GM23338 (cell line): ENCODE results near the gene PPFIBP1.

ENCODE experiments used
- CTCF ChIP-seq, 2 experiments: fragments of 200-600 bp in 1 of 2; sonication (generic) in 1 of 2; conservative IDR thresholded peaks; 2 replicates each; pipeline versions ENCODE4 v1.5.1 to v1.6.1; 2016 to 2017; ENCODE audit warnings: antibody characterized with exemption in 2 of 2, low read depth in 2 of 2, mild to moderate bottlenecking in 2 of 2, moderate library complexity in 1 of 2
- ETS1 ChIP-seq: IDR thresholded peaks from 2 replicates; pipeline ENCODE4 v1.6.1; 2016; ENCODE audit warnings: antibody characterized with exemption
- EZH2 ChIP-seq: fragments of 200-600 bp; sonication (generic); IDR thresholded peaks from one replicate; pipeline ENCODE4 v1.8.0; 2017; ENCODE audit warnings: antibody characterized with exemption, mild to moderate bottlenecking, low read depth; ENCODE audit not compliant: unreplicated experiment
- EZH2phosphoT487 ChIP-seq: fragments of 200-600 bp; sonication (generic); IDR thresholded peaks from one replicate; pipeline ENCODE4 v1.8.1; 2018; ENCODE audit warnings: antibody characterized with exemption; ENCODE audit not compliant: unreplicated experiment
- JUNB ChIP-seq: IDR thresholded peaks from one replicate; pipeline ENCODE4 v1.6.1; 2016; ENCODE audit warnings: antibody characterized with exemption; ENCODE audit not compliant: unreplicated experiment
- POLR2AphosphoS5 ChIP-seq: IDR thresholded peaks from 2 replicates; pipeline ENCODE4 v1.6.1; 2016; ENCODE audit warnings: antibody characterized with exemption, low read depth
- REST ChIP-seq: IDR thresholded peaks from one replicate; pipeline ENCODE4 v1.6.1; 2018; ENCODE audit warnings: antibody characterized with exemption; ENCODE audit not compliant: unreplicated experiment
- STAT1 ChIP-seq: IDR thresholded peaks from one replicate; pipeline ENCODE4 v1.6.1; 2016; ENCODE audit warnings: antibody characterized with exemption; ENCODE audit not compliant: unreplicated experiment
- ZNF114 ChIP-seq: fragments of 250-450 bp; sonication (Bioruptor Pico); IDR thresholded peaks from 2 replicates; pipeline ENCODE4 v1.5.0; 2020; ENCODE audit warnings: mild to moderate bottlenecking, moderate library complexity
- ZNF331 ChIP-seq: fragments of 250-450 bp; sonication (Bioruptor Pico); IDR thresholded peaks from 2 replicates; pipeline ENCODE4 v1.5.0; 2020; ENCODE audit warnings: low read depth, mild to moderate bottlenecking, moderate library complexity
- ZNF462 ChIP-seq: fragments of 250-450 bp; sonication (Bioruptor Pico); IDR thresholded peaks from 2 replicates; pipeline ENCODE4 v1.5.0; 2020; ENCODE audit warnings: mild to moderate bottlenecking, moderate library complexity

- TF ChIP-seq CTCF (conservative IDR thresholded peaks at IDR 0.05; ENCODE audit: low read depth in 2 of 2), result no peak
- TF ChIP-seq REST, result no peak
- TF ChIP-seq ETS1, result no peak
- no peak for TF ChIP-seq EZH2
- no peak for TF ChIP-seq EZH2phosphoT487
- TF ChIP-seq POLR2AphosphoS5, result no peak
- no peak for TF ChIP-seq STAT1
- no peak for TF ChIP-seq ZNF114
- no peak for TF ChIP-seq JUNB
- TF ChIP-seq ZNF331 (CRISPR knock-in tag), result no peak
- no peak for TF ChIP-seq ZNF462
These were observed 30.6 kb upstream of the PPFIBP1 start for GRCh38 chr12:27493260-27493940.
